Body of pancreas (tissue), 4 donors: Measurements from ENCODE around the gene LRRC53. TPM values are rescaled to one million over a fixed set of nuclear protein-coding genes. Genes with fewer than 3 reads are reported as not detected.

Experiments used
- ATAC-seq: fragments of 150-250 bp; one replicate; pipeline ENCODE4 v1.9.1; 2016
- DNase-seq, 4 donors: peaks; one replicate each; pipeline ENCODE4 v3.0.0-alpha.2; 2019
- H3K27ac ChIP-seq, 4 donors: fragments of 200-600 bp; sonication (generic); 1 replicate in 3 of 4; 2 replicates in 1 of 4; pipeline versions ENCODE4 v1.5.1 to v1.6.1; 2016 to 2019; ENCODE audit warnings: mild to moderate bottlenecking in 1 of 4, mixed read lengths in 1 of 4, moderate library complexity in 1 of 4
- H3K27me3 ChIP-seq, 2 donors: fragments of 200-600 bp; sonication (generic); one replicate each; pipeline ENCODE4 v1.6.0; 2016; ENCODE audit warnings: mild to moderate bottlenecking in 1 of 2
- H3K36me3 ChIP-seq, 2 donors: fragments of 200-600 bp; sonication (generic); replicated peaks in 1 of 2; 2 replicates each; pipeline ENCODE4 v1.5.1; 2016; ENCODE audit warnings: low read depth in 2 of 2; ENCODE audit not compliant: insufficient read depth in 1 of 2
- H3K4me1 ChIP-seq: fragments of 200-600 bp; sonication (generic); one replicate; pipeline ENCODE4 v1.6.0; 2016
- H3K4me3 ChIP-seq, 2 donors: fragments of 200-600 bp; sonication (generic); 1 replicate in 1 of 2; 2 replicates in 1 of 2; pipeline ENCODE4 v1.5.1; 2016 to 2019
- H3K9me3 ChIP-seq, 3 donors: fragments of 200-600 bp; sonication (generic); 1 replicate in 2 of 3; 2 replicates in 1 of 3; pipeline ENCODE4 v1.5.1; 2016
- CTCF ChIP-seq, 7 experiments: fragments of 450-650 bp in 4 of 7; fragments of 200-600 bp in 3 of 7; sonication (generic) in 3 of 7; IDR thresholded peaks; one replicate each; pipeline ENCODE4 v1.5.1; 2016 to 2019; ENCODE audit warnings: antibody characterized with exemption in 7 of 7
- POLR2A ChIP-seq, 3 donors: fragments of 450-650 bp; IDR thresholded peaks; one replicate each; pipeline ENCODE4 v1.6.1; 2016; ENCODE audit warnings: antibody characterized with exemption in 3 of 3, mild to moderate bottlenecking in 2 of 3
- WGBS, 2 donors: methylation state at CpG; one replicate each; pipeline ENCODE4 v1.1.5; 2017; 5-methylcytosine and 5-hydroxymethylcytosine counted together
- intact Hi-C: fragments of 100-400 bp; cut with DNase I; formaldehyde crosslinking; loops from one replicate; pipeline ENCODE4 v1.15.1; 2023
- total RNA-seq, 2 donors: library from RNA; depleted of rRNA; stranded (reverse); fragments of >200 nt; gene quantifications; one replicate each; pipeline ENCODE4 v1.1.0, GENCODE V29; 2016

Gene LRRC53
- total RNA-seq, 2 donors from 2014 or later, result not detected

- DNase-seq (no peak), ATAC-seq (no peak)
- H3K4me3 ChIP-seq, result no peak overlapping the region
- WGBS, 2 donors, result 68 to 77% methylated on average over 3 of the region's 3 CpGs
- H3K27me3 ChIP-seq, result no peaks in the 10 kb centered on the region
- H3K4me1 ChIP-seq, result no peaks in the 10 kb centered on the region
- TF ChIP-seq CTCF (IDR thresholded peaks at IDR 0.05) (no peak), POLR2A (IDR thresholded peaks at IDR 0.05) (no peak)
- H3K9me3 ChIP-seq, result no peaks in the 10 kb centered on the region
- no peaks in the 10 kb centered on the region for H3K36me3 ChIP-seq
- intact Hi-C loops, result no loop called here
- H3K27ac ChIP-seq, result no peak overlapping the region
Observed at GRCh38 chr1:74534241-74534640, 21.8 kb upstream of the LRRC53 start.

DNA sequence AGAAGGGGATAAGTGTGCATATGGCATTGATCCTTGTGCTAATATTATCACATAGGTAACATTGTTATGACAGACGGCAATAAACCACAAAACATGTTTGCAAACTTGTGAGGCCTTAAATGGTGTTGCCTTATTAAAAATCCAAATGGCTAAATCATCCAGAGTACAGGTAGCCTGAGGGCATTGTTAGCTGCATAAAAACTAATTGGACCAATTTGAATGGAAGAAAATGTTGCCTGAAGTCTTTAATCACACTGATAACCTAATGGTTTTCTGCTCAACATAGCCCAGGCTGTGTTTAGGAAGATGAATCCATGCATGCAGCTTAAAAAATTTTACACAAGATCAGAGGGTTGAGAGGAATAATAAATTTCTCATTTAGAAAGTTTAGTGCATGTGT lies 19.4 kb upstream of the LRRC53 start:
- H3K27ac ChIP-seq, result no peak overlapping the region
- no peaks in the 10 kb centered on the region for H3K9me3 ChIP-seq
- WGBS, 2 donors, result 54 to 64% methylated on average over 1 of the region's 1 CpG
- intact Hi-C loops, result no loop called here
- no peaks in the 10 kb centered on the region for H3K36me3 ChIP-seq
- TF ChIP-seq POLR2A (IDR thresholded peaks at IDR 0.05) (no peak), CTCF (IDR thresholded peaks at IDR 0.05) (no peak)
- peaks cover 2% of the 10 kb centered on the region for H3K4me1 ChIP-seq
- DNase-seq (no peak), ATAC-seq (no peak)
- H3K27me3 ChIP-seq, result no peaks in the 10 kb centered on the region
- no peak overlapping the region for H3K4me3 ChIP-seq

DNA sequence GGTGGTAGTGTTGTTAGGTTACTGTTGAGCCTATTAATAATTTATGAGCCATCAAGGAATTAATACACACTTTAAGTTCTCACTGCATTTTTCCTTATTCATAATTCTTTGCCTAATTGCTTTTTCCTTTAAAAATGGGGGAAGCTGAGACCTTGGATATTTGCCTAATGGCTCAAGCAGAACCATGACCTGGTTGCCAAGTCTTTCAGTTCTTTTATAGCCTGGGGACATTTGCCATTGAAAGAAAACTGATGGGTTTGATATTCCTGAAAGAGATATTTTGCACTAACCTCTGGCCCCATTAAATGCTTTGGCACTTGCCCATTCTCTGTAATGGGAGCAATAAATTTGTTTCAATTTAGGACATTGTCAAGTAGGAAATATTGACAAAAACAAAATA lies 18.5 kb upstream of the LRRC53 start:
- DNase-seq (no peak), ATAC-seq (no peak)
- intact Hi-C loops, result no loop called here
- Histone ChIP-seq H3K9me3 (no peaks in the 10 kb centered on the region), H3K27ac (no peak overlapping the region), H3K4me3 (no peak overlapping the region), H3K36me3 (no peaks in the 10 kb centered on the region), H3K27me3 (no peaks in the 10 kb centered on the region), H3K4me1 (peaks cover 4% of the 10 kb centered on the region)
- no peak for TF ChIP-seq POLR2A (IDR thresholded peaks at IDR 0.05)
- no peak for TF ChIP-seq CTCF (IDR thresholded peaks at IDR 0.05)

DNA sequence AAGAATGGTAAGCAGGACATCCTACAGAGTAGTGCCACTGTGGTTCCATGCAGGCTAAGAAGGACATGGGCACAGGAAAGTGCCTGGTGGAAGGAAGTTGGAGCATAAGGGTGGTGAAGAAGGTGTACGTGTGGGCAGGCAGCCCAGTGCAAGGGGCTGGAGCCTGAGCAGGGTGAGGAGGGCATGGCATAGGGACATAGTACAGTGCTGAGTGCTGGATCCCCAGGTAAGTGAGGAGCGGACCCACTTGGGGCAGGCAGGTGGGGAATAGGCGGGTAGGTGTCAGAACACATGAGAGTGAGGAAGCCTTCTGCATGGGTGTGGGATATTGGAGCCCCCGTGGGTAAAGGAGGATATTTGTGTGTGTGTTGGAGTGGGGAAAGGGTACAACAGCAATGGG lies 15.7 kb upstream of the LRRC53 start:
- 72 to 78% methylated on average over 4 of the region's 4 CpGs for WGBS, 2 donors
- intact Hi-C loops, result no loop called here
- no peaks in the 10 kb centered on the region for H3K9me3 ChIP-seq
- TF ChIP-seq CTCF (IDR thresholded peaks at IDR 0.05), result no peak
- no peak for TF ChIP-seq POLR2A (IDR thresholded peaks at IDR 0.05)
- H3K27ac ChIP-seq, result no peak overlapping the region
- no peak for DNase-seq
- H3K36me3 ChIP-seq, result no peaks in the 10 kb centered on the region
- no peak overlapping the region for H3K4me3 ChIP-seq
- H3K4me1 ChIP-seq, result peaks cover 4% of the 10 kb centered on the region
- H3K27me3 ChIP-seq, result no peaks in the 10 kb centered on the region
- ATAC-seq, result no peak

GRCh38 chr1:74526708-74527107 lies 14.3 kb upstream of the LRRC53 start:
- WGBS, 2 donors, result 27 to 34% methylated on average over 2 of the region's 2 CpGs

More at GRCh38 chr1:74526708-74527107, 14.3 kb upstream of the LRRC53 start:
- H3K4me1 ChIP-seq, result peaks cover 4% of the 10 kb centered on the region
- intact Hi-C loops, result no loop called here
- TF ChIP-seq CTCF (IDR thresholded peaks at IDR 0.05), result no peak
- no peak for TF ChIP-seq POLR2A (IDR thresholded peaks at IDR 0.05)
- H3K4me3 ChIP-seq, result no peak overlapping the region
- no peaks in the 10 kb centered on the region for H3K27me3 ChIP-seq
- H3K27ac ChIP-seq, result no peak overlapping the region
- no peaks in the 10 kb centered on the region for H3K36me3 ChIP-seq
- no peak for ATAC-seq
- DNase-seq, result no peak
- H3K9me3 ChIP-seq, result no peaks in the 10 kb centered on the region
